GM11168 (cell line): ENCODE measurements around the gene CEP295NL.
"Not testable (repeated sequence)": the region's sequence is repeated elsewhere in the genome, so short reads cannot be mapped to it uniquely, and the experiment has no call there.

Source experiments
- in situ Hi-C: fragments of 300-500 bp; cut with MboI; formaldehyde crosslinking; loops from one replicate; pipeline ENCODE4 v1.12.0; 2022; ENCODE audit warnings: low sequenced_read_pairs; ENCODE audit not compliant: unreplicated experiment

CEP295NL gene

DNA sequence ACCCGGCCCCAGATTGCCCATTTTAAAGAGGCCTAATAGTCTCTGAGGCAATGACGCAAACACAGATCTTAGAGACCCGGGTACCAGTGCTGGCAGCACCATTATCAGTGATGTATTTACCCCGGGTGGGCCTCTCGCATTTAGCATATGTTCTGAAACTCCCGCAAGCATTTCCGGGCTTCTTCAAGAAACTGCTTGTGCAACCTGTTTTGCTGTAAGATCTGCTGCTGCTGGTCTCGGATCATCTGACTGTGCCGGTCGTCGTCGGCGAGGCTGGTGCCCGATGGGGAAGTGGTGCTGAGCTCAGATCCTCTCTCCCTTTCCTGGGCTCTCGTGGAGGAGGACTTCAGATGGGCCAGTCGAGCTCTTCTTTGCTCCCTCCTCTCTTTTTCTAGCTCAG lies 12.5 kb downstream of the CEP295NL start:
- in situ Hi-C loops = no loop called here

DNA sequence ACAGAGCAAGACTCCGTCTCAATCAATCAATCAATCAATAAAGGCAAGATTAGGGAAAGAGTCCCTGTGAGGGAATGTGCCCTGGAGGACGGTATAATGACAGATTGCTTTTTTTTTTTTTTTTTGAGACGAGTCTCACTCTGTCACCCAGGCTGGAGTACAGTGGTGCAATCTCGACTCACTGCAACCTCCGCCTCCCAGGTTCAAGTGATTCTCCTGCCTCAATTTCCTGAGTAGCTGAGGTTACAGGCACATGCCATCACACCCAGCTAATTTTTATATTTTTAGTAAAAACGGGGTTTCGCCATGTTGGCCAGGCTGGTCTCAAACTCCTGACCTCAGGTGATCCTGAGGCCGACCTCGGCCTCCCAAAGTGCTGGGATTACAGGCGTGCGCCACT lies 12.9 kb downstream of the CEP295NL start:
- in situ Hi-C loops = not testable (repeated sequence)

DNA sequence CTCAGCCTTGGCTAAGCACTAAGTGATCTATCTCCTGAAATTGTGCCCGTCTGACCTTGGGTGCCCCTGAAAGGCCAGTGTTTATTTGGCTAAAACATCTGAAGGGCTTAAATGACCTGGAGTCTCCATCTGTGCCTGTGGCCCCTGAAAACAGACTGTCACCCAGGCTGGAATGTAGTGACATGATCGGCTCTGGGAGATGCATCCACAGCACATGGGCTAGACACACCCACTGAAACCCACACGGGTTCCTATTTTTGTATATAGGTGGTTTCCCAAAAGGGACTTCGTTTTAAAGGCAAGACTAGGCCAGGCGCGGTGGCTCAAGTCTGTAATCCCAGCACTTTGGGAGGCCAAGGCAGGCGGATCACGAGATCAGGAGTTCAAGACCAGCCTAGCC lies 13.5 kb downstream of the CEP295NL start:
- in situ Hi-C loops = no loop called here

DNA sequence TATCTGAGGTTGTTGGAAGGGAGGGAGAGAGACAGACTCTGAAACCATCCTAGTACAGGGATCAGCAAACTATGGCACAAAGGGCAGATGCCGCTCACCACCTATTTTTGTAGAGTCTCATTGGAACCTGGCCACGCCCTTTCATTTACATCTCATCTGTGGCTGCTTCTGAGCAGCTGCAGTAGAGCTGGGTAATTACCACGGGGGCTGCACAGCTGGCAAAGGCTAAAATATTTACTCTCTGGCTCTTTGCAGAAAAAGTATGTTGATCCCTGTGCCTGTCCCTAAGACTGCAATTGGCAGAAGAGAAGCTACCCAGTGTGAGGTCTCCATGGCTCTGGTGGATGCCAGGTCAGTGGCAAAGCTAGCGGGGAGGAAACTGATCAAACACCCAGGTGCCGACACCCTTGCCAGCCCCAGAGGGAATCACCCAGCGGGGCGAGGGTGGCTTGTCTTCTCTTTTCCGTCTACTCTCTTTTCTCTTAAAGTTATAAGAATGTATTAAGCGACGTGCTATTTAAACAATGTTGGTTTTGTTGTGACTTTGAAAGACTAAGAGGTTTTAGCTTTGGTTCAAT lies 14.0 kb downstream of the CEP295NL start:
- in situ Hi-C loops = no loop called here

DNA sequence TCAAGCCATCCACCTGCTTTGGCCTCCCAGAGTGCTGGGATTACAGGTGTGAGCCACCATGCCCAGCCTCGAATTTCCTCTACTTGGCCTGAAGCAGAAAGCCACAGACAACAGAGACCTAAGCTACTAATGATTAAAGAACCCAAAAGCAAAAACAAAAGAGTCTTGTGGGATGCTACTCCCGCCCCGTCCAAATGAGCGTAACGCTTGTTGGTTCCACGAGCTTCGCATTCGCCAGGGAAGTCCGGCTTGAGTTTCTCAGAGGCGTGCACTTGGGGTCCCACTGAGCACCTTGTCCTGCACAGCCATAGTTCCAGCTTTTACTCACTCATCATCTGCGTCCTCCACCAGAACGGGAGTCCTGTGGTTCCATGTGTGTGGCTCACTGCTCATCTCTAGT lies 16.0 kb downstream of the CEP295NL start:
- in situ Hi-C loops = no loop called here

DNA sequence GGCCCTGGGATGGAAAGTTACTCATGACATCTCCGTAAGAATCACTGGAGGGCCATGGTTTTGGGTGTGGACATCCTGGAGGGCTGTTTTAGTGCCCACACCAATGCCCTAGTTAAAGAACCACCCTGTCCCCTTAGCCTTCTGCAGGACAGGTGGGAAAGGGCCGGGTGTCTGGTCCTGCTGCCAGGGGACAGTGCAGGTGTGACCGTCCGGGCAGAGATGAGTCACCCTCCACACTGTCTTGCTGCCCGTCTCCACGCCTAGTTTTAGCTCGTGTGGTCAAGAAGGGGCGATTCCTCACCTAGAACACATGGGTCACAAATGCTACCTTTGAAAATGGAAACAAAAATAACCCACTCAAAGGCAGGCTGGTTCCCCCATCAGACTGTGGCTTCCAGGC lies 17.0 kb downstream of the CEP295NL start:
- in situ Hi-C loops = no loop called here

DNA sequence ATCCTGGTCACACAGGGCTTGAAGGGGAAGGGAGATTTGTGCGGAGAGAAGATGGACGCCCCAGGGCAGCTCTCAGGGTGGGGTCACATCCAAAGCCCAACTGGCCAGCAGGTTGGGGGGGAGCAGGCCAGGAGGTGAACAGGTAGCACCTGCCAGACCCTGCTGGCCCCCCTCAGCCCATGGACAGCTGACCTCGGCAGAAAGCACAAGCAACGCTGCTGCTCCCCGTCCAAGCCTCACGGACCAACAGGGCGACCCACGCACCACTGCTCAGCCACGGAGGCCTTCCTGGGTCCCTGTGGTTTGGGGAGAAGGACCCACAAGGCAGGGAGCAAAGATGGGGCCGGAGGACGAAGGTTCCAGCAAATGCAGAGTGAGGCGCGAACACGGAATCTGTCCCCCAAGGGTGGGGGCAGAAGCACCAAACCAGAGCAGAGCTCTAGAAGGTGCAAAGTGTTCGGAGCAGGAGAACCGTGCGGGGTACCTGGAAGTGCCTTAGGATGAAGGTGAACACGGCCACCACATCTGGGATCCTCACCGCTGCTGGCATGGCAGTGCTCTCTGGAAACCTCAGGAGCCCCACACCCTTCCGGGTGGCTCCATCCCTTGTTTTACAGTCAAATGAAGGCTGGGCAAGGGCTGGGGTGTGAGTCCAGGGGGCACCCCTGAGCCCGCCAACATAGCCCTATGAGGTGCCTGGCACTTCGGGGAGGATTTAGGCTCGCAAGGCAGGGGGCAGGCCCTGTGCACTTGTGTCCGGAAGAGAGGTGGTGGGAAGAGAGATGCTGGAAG lies 17.9 kb downstream of the CEP295NL start:
- in situ Hi-C loops = no loop called here

DNA sequence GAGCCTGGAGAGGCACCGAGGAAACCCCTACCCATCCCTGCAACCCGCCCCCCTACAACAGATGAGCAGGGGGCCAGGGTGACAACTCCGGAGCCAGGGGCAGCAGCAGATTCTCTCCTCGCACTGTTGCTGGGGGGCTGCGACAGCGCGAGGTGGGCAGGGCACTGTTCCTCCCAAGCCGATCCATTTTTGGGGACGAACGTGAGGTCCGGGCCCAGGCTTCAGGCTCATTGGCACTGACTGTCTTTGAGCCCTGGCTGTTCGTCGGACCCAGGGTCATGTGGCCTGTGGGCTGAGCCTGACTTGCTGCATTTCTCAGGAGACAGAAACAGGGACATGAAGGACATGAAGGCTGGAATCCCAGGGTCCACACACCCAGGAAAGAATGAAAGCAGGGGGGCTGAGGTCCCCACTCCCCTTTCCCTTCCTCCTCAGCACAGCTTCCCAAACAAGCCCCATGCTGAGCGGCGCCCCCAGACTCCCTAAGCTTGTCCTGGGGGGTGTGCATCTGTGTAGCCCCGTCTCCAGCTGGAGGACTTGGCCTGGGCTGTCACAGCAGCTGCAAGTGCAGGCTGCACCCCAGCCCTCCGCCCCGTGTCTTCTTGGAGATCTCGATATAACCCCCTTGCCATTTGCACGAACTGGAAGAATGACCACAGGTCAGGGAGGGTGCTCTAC lies 18.7 kb downstream of the CEP295NL start:
- in situ Hi-C loops = no loop called here

DNA sequence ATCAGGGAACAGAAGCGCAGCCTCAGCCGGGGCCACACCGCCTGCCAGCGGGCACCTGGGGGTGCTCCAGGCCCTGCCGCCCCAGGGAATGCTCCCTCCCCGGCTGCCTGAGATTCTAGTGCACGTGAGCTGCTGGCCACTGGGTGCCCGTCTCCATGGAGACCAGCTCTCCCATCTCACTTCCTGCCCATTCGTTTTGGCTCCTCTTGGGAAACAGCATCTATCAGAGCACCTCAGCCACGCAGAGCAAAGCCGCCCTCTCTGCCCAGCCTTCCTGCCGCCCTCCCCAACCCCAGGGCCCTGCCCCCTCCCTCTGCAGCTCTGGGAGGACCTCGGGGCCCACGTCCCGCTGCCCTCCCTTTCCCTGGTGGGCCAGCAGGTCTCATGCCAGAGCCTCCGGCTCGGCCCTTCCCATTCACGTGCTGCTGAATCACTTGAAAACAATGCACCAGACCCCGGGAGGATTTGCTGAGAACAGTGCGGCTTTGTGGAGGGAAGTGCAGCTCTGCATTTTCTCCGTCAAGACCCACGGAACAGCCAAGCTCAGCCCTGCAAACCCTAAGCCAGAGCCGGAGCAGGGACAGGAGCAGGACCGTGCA lies 19.4 kb downstream of the CEP295NL start:
- in situ Hi-C loops = no loop called here

DNA sequence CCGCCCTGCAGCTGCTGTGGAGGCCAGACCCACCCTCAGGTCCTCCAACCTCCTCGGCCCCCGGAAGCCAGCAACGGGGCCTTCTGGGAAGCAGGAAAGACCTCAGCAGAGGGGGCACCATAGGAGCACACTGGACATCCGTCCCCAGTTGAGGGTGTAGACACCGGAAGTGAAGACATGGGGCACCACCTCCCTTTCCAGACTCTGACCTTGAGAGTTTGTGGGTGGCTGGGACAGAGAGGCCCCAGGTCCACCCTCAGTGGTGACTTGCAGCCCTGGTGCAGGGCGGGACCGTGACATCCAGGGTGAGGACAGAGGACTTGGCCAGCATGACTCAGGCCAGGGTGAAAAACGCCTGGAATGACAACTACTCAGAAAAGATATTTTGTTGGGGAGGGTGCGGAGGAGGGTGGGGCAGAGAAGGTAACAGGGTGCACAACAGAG lies 19.9 kb downstream of the CEP295NL start:
- in situ Hi-C loops = no loop called here

DNA sequence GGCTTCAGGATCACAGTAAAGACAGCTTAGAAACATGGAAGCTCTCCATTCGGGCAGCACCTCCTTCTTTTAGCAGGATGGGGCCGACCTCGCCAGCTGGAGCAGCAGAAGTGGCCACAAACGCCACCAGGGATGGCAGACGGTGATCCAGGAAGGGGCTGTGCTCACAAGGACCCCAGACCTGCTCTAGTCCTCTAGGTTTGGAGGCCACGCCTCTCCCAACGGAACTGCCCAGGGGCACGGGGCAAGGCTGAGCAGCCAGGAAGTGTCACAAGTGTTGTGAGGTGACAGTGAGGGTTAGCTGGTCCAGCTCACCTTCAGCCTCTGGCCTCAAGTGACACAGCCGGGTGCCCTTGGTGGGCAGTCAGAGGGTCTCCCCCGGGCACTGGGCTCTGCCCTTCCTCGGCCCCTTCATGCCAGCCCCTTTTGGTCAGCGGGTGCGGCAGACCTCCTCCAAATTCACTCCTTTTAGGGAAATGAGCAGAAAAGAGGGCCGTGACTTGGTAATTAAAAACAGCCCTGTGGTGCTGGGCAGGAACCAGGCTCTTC lies 20.4 kb downstream of the CEP295NL start:
- in situ Hi-C loops = no loop called here

DNA sequence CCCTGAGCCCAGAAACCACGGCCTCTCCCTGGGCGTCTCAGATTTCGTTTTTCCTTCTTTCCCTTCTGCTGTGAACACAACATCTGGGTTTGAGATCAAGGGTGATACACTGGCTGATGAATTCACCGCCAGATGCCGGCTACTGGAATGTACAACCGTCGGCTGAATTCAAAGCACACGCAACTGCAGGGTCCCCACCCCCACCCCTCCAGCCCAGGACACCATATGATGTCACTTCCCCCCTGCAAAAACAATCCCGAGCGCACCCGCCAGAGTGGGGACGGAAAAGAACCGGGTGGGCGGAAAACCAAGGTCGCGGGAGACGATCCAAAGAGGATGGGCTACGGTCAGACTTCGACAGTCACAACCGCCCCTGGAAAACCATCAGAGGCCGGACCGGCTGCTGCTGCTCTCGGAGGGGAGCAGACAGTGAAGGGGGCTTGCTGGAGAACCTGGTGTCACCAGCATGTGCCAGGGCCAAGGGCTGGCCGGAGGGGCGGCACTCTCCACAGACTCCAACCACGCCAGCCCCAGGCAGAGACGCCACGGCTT lies 23.3 kb downstream of the CEP295NL start:
- in situ Hi-C loops = no loop called here

DNA sequence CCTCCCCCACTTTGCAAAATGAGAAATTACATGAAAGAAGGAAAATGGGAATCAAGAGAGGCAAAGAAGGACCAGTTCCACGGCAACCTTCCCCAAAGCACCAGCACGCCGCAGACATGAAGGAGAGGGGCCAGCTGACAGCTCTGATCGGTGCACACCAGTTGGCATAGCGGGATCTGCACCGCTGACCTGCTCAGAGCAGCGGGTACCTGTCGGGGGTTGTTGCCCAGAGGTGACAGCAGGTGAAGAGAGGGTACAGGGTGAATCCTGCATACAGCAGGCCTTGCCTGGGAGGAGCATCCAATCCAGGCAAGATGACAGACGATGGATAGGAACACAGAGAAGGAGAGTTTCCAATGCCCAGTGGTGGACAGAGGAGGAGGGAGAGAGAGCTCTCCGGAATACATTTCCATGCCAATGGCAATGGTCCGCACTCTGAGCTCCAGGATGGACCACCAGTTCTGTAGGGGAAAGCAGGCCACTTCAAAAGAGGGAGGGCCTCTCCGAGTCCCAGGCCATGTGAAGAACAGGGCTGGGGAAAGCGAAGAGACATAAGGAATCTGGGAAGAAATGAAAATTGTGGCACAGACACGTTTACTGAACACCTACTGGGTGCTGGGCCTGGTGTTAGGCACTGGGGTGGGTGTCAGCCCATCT lies 24.0 kb downstream of the CEP295NL start:
- in situ Hi-C loops = no loop called here

DNA sequence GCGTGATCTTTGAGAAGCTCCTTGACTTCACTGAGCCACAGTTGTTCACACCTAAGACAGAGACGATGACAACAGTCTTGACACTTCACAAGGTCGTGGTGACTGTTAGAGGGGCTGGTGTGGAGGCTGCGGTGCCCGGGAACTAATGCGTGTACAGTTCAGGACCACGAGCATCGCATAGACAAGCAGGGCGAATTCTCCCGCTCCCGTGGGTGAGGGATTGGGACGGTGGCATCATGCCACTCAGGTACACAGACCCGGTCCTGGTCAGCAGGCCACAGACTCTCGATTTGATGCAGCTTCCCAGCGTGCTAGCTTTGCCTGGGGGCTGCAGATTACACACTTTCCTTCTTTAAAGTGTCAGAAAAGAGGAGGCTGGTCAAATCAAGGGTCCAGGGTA lies 24.7 kb downstream of the CEP295NL start:
- in situ Hi-C loops = no loop called here

DNA sequence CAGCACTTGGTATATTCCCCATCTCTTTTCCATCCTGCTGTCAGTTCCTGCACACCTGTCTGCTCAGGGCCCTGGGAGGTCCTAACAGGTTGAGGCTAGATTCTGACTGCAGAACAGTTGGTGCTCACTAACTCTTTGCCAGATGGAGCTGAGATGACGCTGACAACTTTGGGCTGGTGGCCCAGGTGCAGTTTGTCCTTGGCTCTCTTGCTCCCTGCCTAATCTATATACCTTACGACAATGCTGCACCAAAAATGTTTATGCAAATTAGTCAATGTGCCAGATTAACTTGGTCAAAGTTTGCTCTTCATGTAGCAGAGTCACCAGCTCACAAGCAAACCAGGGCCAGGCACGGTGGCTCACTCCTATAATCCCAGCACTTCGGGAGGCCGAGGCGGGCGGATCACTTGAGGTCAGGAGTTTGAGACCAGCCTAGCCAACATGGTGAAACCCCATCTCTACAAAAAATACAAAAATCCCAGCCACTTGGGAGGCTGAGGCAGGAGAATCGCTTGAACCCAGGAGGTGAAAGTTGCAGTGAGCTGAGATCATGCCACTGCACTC lies 26.0 kb downstream of the CEP295NL start:
- in situ Hi-C loops = not testable (repeated sequence)

DNA sequence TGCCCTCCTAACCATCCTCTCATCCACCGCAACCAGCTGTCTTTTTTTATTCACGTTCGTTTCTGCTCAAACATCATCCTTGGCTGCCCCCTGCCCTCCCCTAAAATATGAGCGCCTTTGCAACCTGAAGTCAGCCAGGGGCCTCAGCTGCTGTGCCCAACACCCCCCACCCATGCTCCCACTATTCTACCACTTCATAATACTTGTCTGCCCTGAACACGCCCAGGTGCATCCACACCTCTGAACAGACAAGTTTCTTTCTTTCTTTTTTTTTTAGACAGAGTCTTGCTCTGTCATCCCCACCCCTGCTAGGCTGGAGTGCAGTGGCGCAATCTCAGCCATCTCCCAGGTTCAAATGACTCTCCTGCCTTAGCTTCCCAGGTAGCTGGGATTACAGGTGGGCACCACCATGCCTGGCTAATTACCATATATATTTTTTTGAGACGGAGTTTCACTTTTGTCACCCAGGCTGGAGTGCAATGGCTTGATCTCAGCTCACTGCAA lies 26.9 kb downstream of the CEP295NL start:
- in situ Hi-C loops = no loop called here

DNA sequence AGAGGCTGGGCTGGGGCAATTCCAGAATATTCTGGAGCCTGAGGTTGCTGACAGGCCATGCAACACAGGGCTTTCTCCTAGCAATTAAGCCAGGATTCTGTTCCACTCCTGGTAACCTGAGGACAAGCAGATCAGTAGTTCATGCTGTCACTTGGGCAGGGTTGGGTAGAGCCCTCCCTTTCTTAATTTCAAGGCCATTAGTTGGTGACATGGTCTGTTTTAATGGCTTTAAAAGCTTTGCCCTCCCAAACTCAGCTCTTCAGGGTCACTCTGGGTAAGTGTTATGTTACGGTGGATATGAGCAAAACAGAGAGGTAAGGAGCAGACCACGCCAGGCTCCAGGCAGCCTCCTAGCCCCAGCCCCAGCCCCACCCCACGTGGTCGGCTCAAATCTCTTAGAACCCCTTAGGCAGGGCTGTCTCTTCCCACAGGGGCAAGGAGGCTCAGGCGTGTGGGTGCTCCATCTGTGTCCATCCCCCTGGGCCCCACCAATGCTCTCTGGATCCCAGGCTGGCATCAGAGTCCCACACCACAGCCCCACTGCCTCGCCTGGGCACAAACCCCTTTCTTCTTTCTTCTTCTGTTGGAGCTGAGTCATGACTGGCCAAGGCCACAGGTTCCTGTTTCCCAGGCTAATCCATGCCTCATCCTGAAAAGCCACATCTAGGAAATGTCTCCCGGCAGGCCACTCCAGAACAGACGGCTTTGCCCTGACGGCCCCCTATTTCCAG lies 27.5 kb downstream of the CEP295NL start:
- in situ Hi-C loops = no loop called here

DNA sequence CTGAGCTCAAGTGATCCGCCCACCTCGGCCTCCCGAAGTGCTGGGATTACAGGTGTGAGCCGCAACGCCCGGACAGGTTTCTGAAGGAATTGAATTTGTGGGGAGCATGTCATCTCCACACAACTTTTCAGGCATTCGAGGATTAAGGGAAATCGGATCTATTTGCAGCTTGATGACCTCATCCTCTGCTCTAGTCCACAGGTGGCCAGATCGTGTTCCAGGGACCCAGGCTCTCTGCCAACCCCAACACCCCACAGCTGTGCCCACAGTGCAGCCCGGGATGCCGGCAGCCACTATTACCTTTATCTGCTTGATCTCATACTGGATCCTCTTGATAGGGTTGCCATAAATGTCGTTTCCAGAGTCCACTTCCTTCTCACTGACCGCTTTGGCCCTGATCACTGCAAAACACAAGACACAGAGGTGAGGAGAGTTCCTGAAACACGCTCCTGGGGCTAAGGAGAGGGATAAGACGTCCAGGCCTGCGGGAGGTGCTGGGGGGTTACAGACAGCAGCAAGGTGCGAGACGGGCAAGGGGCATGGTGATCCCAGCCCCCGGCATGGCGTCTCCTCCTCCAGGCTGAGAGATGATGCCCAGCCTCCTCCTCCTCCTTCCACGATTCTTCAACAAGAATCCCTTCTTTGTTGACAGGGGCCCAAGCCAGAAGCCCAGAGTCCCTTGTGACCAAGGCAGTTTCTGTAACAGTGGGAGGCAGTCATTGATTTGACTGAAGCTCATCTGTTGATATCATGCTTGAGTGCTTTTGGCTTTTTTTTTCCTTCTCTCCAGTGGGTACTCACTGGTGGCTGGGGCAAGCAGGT lies 29.3 kb downstream of the CEP295NL start:
- in situ Hi-C loops = no loop called here
